ENCODE measurements around the gene ABLIM2. TPM values are rescaled to one million over a fixed set of nuclear protein-coding genes. Genes with fewer than 3 reads are reported as not detected.
A peak's percentile ranks its signal among the peaks of the same experiment; 100 is the strongest.

ABLIM2 gene
- polyA plus RNA-seq, 1 donor from 2014 or later, result 14.9 TPM

DNA sequence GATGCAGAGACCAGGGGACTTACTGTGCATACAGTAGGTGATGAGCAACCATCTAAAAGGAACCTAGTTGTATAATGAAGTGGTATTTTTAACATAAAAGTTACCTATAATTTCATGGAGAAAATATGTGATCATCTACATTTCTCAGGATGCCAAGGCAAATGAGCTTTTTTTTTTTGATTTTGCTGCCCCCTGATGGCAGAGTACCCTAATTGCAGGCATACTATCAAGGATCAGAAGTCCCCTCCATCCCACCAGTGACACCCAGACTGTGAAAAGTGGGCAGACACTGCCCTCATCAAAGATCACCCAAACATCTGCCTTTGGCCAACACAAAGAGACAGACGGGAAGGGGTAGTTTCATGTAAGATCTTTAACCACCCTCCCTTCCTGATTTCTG is 9.6 kb upstream of the ABLIM2 start:
- no peak overlapping the region for H3K4me3 ChIP-seq (ENCODE audit: low read length)
- no peak for TF ChIP-seq EP300 (conservative IDR thresholded peaks at IDR 0.05; ENCODE audit: poor library complexity, severe bottlenecking)
- TF ChIP-seq, protein P1, sequence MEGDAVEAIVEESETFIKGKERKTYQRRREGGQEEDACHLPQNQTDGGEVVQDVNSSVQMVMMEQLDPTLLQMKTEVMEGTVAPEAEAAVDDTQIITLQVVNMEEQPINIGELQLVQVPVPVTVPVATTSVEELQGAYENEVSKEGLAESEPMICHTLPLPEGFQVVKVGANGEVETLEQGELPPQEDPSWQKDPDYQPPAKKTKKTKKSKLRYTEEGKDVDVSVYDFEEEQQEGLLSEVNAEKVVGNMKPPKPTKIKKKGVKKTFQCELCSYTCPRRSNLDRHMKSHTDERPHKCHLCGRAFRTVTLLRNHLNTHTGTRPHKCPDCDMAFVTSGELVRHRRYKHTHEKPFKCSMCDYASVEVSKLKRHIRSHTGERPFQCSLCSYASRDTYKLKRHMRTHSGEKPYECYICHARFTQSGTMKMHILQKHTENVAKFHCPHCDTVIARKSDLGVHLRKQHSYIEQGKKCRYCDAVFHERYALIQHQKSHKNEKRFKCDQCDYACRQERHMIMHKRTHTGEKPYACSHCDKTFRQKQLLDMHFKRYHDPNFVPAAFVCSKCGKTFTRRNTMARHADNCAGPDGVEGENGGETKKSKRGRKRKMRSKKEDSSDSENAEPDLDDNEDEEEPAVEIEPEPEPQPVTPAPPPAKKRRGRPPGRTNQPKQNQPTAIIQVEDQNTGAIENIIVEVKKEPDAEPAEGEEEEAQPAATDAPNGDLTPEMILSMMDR (IDR thresholded peaks at IDR 0.05; ENCODE audit: poor library complexity, severe bottlenecking), result peak; percentile 27
- H3K9ac ChIP-seq (ENCODE audit: low read length), result no peak overlapping the region
- H4K20me1 ChIP-seq (ENCODE audit: insufficient read depth), result no peaks in the 10 kb centered on the region
- H3K79me2 ChIP-seq (replicated peaks; ENCODE audit: insufficient read depth, low read length), result no peaks in the 10 kb centered on the region
- H3K9me3 ChIP-seq (ENCODE audit: low read length), result peaks cover 3% of the 10 kb centered on the region
- no peak overlapping the region for H3K27ac ChIP-seq (ENCODE audit: low read length)
- H3K36me3 ChIP-seq (ENCODE audit: insufficient read depth, low read length), result no peaks in the 10 kb centered on the region
- no peaks in the 10 kb centered on the region for H3K9me2 ChIP-seq (ENCODE audit: insufficient read depth, low read length)
- H3F3A ChIP-seq (ENCODE audit: insufficient read depth, low read length, poor library complexity, severe bottlenecking), result no peaks in the 10 kb centered on the region
- no peaks in the 10 kb centered on the region for H3K27me3 ChIP-seq (ENCODE audit: insufficient read depth, low read depth, low read length)
- no peak overlapping the region for H2AFZ ChIP-seq (ENCODE audit: low read depth, low read length)
- no peak overlapping the region for H3K4me2 ChIP-seq (ENCODE audit: low read length)

DNA sequence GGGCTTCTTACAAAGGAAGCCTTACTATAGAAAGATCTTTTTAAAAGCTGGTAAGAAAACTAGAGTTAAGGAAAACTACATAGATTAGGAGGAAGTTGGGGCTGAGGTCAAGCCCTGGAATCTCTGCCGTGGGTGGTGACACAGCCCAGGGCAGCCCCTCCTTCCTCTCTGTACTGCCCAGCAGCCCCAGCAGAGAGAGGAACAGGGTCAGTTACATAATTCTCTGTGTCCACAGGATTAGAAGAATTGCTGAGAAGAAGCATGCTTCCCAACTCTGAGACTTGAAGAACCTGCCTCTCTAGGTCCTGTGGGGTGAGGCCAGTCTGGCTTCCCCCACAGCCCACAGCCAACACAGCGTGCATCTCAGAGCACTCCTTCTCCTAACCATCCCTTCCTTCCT is 9.2 kb upstream of the ABLIM2 start:
- H3K79me2 ChIP-seq (replicated peaks; ENCODE audit: insufficient read depth, low read length), result no peaks in the 10 kb centered on the region
- no peak for TF ChIP-seq RAD21 (conservative IDR thresholded peaks at IDR 0.05)
- no peak for TF ChIP-seq SMC3 (conservative IDR thresholded peaks at IDR 0.05; ENCODE audit: poor library complexity)
- no peak for TF ChIP-seq MXI1 (conservative IDR thresholded peaks at IDR 0.05; ENCODE audit: poor library complexity, severe bottlenecking)
- no peak for TF ChIP-seq TAF1 (IDR thresholded peaks at IDR 0.05; ENCODE audit: low read depth)
- TF ChIP-seq, protein P2, sequence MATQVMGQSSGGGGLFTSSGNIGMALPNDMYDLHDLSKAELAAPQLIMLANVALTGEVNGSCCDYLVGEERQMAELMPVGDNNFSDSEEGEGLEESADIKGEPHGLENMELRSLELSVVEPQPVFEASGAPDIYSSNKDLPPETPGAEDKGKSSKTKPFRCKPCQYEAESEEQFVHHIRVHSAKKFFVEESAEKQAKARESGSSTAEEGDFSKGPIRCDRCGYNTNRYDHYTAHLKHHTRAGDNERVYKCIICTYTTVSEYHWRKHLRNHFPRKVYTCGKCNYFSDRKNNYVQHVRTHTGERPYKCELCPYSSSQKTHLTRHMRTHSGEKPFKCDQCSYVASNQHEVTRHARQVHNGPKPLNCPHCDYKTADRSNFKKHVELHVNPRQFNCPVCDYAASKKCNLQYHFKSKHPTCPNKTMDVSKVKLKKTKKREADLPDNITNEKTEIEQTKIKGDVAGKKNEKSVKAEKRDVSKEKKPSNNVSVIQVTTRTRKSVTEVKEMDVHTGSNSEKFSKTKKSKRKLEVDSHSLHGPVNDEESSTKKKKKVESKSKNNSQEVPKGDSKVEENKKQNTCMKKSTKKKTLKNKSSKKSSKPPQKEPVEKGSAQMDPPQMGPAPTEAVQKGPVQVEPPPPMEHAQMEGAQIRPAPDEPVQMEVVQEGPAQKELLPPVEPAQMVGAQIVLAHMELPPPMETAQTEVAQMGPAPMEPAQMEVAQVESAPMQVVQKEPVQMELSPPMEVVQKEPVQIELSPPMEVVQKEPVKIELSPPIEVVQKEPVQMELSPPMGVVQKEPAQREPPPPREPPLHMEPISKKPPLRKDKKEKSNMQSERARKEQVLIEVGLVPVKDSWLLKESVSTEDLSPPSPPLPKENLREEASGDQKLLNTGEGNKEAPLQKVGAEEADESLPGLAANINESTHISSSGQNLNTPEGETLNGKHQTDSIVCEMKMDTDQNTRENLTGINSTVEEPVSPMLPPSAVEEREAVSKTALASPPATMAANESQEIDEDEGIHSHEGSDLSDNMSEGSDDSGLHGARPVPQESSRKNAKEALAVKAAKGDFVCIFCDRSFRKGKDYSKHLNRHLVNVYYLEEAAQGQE (IDR thresholded peaks at IDR 0.05; ENCODE audit: borderline replicate concordance), result no peak
- TF ChIP-seq, protein P1 (IDR thresholded peaks at IDR 0.05; ENCODE audit: poor library complexity, severe bottlenecking), result no peak
- no peak for TF ChIP-seq EP300 (conservative IDR thresholded peaks at IDR 0.05; ENCODE audit: poor library complexity, severe bottlenecking)
- no peak for TF ChIP-seq EZH2 (IDR thresholded peaks at IDR 0.05; ENCODE audit: borderline replicate concordance, insufficient read depth, low read length, poor library complexity, severe bottlenecking)
- TF ChIP-seq POLR2AphosphoS5 (IDR thresholded peaks at IDR 0.05), result no peak
- H4K20me1 ChIP-seq (ENCODE audit: insufficient read depth), result no peaks in the 10 kb centered on the region

More for the DNA sequence above, 9.2 kb upstream of the ABLIM2 start:
- Histone ChIP-seq H2AFZ (ENCODE audit: low read depth, low read length) (no peak overlapping the region), H3K9me2 (ENCODE audit: insufficient read depth, low read length) (no peaks in the 10 kb centered on the region), H3K36me3 (ENCODE audit: insufficient read depth, low read length) (no peaks in the 10 kb centered on the region), H3K4me3 (ENCODE audit: low read length) (no peak overlapping the region), H3F3A (ENCODE audit: insufficient read depth, low read length, poor library complexity, severe bottlenecking) (no peaks in the 10 kb centered on the region), H3K4me2 (ENCODE audit: low read length) (no peak overlapping the region), H3K9me3 (ENCODE audit: low read length) (peaks cover 3% of the 10 kb centered on the region), H3K27ac (ENCODE audit: low read length) (no peak overlapping the region), H3K27me3 (ENCODE audit: insufficient read depth, low read depth, low read length) (no peaks in the 10 kb centered on the region), H3K9ac (ENCODE audit: low read length) (no peak overlapping the region)

Measured in neural cell (in vitro differentiated cells).